HG03442 (cell line): ENCODE measurements around the gene NEXN.

Experiments used
- ATAC-seq: cut with Tn5 transposase; IDR thresholded peaks from one replicate; pipeline ENCODE4 v1.9.1; 2021; ENCODE audit warnings: mild to moderate bottlenecking, moderate library complexity; ENCODE audit not compliant: unreplicated experiment

The NEXN gene

DNA sequence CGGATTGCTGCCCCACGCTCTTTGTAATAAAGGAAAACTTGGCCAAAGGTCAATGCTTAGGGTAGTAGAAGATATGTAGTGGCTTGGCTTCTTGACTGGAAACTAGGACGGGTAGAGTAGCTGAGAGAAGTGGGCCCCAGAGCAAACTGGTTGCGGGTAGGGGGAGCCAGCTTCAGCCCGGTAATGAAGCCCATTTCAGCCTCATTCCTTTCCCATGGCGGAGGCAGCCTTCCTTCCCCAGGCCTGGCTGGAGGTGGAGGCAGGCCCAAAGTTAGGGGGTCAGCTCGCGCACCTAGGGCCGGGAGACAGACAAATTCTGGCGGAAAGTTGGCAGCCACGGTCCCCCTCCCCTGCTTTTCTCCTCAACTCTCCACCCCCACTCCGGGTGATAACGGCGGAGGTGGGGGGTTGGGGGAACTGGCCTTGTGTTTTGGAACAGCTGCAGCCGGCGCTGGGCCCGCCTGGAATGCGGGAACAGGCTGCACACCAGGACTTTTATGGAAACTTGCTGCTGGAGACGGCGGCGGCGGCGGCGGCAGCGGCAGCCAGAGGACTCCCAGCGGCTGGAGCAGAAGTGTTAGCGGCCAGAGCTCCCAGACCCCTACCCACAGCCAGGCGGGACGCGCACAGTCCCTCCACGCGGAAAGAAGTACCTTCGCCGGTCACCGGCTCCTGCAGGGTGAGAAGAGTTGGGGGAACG lies at the start of gene NEXN:
NEXN (plus strand) TSS at position 544 of the 700 bp plus-strand sequence. CDS start 27,483 bp downstream, outside the sequence.
- peak; percentile 21 for ATAC-seq

DNA sequence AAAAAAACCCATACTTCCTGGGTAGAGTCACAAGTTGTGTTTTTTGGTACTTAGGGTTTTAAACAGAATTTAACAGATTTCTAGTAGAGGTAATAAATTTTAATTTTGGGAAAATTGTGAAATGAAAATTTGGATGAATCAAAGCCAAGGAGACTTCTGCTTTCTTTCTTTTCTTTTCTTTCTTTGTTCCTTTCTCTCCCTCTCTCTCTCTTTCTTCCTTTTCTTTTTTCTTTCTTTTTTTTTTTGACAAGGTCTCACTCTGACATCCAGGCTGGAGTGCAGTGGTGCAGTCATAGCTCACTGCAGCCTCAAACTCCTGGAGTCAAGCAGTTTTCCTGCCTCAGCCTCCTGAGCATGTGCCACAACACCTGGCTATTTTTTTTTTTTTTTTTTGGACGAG lies 46.9 kb upstream of the NEXN start:
- no peak for ATAC-seq

GRCh38 chr1:77845951-77846350 lies 42.5 kb upstream of the NEXN start:
- no peak for ATAC-seq

DNA sequence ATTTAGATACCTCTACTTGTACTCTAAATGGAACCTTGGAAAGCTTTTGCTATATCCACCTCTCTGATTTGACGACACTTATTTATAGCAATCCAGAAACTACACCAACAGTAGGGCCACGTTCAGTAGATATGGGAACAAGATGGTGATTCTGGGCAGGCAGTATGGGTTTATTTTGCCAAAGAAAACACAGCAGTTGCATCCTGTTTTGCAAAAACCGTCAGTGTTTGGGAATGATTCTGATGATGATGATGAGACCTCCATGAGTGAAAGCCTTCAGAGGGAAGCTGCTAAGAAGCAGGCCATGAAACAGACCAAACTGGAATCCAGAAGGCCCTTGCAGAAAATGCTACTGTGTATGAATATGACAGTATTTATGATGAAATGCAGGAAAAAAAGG lies 41.5 kb upstream of the NEXN start:
- ATAC-seq: no peak

DNA sequence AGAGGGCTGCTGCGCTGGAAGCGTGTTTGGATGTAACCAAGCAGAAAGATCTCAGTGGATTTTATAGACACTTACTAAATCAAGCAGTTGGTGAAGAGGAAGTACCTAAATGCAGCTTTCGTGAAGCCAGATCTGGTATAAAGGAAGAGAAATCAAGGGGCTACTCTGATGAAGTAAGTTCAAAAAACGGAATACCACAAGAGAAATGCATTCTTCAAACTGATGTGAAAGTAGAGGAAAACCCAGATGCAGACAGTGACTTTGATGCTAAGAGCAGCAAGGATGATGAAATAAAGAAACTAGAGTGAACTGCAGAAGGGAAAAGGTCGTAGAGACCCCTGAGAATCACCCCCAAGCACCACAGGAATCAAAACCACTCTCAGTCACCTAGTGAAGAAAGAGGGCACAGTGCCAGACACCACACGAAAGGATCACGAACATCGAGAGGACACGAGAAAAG lies 40.8 kb upstream of the NEXN start:
- ATAC-seq: no peak

- no peak for ATAC-seq
Observed at GRCh38 chr1:77850082-77850481, 38.3 kb upstream of the NEXN start.

DNA sequence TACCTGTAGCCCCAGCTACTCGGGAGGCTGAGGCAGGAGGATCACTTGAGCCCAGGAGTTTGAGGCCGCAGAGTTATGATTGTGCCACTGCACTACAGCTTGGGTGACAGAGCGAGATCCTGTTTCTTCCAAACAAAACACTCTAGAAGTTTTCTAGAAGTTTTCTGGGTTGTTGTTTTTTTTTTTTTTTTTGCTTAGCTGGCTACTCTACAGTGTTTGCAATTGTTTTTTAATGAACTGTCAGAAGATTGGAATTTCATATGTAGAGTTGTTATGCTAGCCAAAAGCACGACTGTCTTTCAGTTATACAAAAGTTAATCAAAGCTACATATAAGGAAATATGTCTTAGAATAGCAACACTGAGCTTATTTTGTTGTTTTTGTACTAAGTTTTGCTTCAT lies 30.9 kb upstream of the NEXN start:
- ATAC-seq: no peak

DNA sequence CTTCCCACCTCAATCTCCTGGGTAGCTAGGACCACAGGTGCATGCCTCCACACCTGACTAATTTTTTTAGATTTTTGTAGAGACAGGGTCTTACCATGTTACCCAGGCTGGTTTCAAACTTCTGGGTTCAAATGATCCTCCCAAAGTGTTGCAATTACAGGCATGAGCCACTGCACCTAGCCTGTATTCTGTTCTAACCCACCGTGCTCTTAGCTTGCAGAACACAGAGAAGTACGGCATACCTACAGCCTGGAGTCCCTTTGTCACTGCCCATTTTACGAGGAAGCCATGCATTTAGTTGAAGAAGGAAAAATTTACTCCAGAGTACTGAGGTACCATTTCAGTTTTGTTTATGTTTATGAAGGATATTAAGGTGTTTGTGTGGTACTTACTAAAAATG lies 29.7 kb upstream of the NEXN start:
- ATAC-seq: no peak

GRCh38 chr1:77859248-77859647 lies 29.2 kb upstream of the NEXN start:
- no peak for ATAC-seq

DNA sequence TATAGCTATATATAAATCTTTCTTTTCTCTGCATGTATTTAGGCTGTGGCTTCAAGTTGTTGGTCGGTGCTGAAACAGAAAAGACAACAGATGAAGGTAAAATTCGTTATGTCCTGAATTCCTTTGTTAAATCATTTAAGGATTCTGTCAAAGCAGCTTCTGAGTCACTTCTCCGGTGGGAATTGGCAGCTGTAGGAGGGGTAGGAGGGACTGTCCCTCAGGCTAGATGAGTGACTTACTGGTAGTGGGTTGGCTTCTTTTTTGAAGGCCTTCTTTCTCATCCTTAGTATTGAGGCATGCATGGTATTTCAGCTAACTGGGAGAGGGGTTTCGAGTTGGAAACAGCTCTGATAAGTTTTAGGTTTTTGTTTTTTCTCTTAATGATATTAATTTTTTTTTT lies 22.1 kb upstream of the NEXN start:
- no peak for ATAC-seq

DNA sequence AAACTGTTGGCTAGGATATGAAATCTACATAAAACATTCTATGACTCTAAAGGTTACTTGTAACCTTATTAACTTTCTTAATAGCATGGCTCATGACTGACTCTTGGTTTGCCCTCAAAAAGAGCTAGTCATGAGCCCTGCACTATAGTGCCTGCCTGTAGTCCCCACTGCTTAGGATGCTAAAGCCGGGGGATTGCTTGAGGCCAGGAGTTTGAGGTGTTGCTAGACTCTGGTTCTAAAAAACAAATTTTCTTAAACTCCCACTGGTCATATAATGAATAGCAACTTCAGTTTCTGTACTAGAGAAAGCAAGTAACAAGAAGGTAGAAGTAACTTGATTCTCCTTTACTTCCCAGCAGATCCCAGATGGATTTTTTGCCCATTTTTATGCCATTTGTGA lies 15.8 kb upstream of the NEXN start:
- ATAC-seq: no peak

GRCh38 chr1:77873461-77873860 lies 15.0 kb upstream of the NEXN start:
- ATAC-seq: no peak

- no peak for ATAC-seq
Observed at GRCh38 chr1:77874804-77875445, 13.5 kb upstream of the NEXN start.

- ATAC-seq: no peak
Observed at GRCh38 chr1:77876884-77877283, 11.5 kb upstream of the NEXN start.

GRCh38 chr1:77881061-77881460 lies 7.4 kb upstream of the NEXN start:
- ATAC-seq: no peak

- ATAC-seq: no peak
Observed at GRCh38 chr1:77882411-77882810, 6.0 kb upstream of the NEXN start.

DNA sequence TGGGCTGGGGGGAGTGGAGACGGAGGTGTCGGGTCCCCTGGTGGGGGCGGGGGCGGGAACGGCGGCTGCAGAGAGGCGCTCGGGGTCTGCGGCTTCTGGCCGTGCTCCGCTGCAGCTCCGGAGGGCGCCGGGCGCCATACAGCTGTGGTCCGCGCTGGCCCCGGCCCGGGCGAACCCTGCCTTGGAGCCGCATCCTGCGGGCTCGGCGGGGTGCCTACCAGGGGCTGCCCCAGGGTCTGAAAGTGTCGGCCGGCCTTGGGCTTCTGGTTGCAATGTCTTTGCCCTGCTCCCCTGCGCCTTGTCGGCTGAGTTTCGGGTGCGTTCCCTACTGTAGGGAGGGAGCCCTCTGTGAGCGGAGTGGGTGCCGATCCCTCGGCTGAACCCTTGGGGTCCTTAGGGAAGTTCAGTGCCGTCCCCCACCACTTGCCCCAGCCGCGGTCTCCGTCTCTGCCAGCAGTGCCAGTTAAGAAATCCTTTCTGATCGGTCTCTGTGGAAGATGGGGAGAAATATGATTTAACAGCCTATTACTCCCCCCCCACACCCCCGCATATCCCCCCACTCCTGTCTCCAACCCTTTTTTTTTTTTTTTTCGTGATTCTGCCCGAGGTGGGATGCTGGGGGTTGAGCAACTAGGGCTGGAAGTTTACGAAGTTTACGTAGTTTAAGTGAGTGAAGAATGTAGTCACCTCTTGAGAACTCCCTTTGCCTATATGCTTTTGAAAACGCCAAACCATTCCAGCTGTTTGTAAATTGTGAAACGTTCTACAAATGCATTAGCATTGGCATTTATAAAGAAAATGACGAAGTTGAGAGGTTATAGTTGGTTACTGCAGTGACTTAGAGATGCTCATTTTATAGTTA lies 588 bp downstream of the NEXN start:
- ATAC-seq: peak; percentile 59

- no peak for ATAC-seq
Observed at GRCh38 chr1:77889671-77890070, 1.2 kb downstream of the NEXN start.

- no peak for ATAC-seq
Observed at GRCh38 chr1:77891200-77891599, 2.8 kb downstream of the NEXN start.

GRCh38 chr1:77899647-77900320 lies 11.4 kb downstream of the NEXN start:
- ATAC-seq: no peak

DNA sequence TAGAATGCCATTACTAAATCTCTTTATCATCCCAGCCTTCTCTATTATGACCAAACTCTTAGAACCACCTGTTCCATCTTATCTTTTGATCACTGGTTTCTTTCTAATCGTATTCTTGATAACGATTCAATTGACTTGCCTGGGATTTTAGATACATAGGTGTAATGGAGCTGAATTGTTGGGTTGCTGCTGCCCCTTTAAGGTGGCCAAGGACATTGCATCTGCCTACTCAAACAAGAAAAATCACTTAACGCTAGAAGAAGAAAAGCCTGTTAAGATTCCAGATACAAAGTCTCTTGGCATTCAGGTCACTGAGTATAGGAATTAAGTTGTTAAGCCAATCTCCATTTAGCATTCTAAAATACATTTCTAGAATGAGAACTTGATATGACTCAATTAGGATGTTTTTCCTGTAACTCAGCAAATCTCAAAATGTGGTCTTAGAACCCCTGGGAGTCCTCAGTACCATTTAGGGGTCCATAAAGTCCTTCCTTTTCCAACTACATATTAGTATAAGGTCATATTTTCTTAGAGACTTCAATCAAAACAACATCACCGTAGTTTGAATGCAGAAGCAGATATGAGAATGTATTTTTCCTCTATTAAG lies 12.4 kb downstream of the NEXN start:
- no peak for ATAC-seq
